ENCODE data around the gene TSPAN9.

DNA sequence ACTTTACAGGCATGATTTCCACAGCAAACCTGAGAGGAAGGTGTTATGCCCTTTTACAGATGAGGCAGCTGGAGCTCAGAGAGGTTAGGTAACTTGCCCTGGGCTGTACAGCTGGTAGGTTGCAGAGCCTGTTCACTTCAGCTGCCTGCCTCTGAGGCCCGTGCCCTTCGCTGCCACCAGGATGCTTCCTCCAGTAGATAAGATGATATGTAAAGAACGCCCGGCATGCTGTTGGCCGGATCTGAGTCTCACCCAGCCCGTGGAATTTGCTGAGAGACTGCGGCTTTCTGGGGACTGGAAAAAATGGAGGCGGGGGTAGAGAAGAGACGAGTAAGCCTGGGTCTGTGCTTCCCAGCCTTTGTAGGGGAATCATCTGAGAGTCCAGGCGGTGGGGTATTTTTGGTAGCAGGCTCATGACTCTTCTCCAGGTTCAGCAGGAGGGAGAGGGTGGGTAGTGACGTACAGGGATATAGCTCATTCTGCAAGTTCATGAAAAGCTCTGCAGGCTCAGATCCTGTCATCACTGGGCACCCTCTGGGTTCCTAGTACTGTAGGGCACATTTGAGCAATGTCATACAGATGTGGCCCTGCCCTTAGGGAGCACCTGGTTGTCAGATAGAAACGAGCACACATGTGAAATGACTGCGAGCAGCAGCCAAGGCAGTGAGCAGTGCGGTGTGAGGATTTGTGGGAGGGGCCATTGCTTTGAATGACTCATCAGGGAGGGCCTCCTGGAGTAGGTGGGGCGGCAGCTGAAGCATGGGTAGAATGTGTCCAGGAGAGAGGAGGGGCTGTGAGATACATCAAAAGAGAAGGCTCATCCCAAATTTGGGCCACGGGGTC, 159.4 kb downstream of the TSPAN9 start:
- TF ChIP-seq, protein P1, sequence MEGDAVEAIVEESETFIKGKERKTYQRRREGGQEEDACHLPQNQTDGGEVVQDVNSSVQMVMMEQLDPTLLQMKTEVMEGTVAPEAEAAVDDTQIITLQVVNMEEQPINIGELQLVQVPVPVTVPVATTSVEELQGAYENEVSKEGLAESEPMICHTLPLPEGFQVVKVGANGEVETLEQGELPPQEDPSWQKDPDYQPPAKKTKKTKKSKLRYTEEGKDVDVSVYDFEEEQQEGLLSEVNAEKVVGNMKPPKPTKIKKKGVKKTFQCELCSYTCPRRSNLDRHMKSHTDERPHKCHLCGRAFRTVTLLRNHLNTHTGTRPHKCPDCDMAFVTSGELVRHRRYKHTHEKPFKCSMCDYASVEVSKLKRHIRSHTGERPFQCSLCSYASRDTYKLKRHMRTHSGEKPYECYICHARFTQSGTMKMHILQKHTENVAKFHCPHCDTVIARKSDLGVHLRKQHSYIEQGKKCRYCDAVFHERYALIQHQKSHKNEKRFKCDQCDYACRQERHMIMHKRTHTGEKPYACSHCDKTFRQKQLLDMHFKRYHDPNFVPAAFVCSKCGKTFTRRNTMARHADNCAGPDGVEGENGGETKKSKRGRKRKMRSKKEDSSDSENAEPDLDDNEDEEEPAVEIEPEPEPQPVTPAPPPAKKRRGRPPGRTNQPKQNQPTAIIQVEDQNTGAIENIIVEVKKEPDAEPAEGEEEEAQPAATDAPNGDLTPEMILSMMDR (IDR thresholded peaks at IDR 0.05) = no peak
- no peak for TF ChIP-seq POLR2AphosphoS5 (IDR thresholded peaks at IDR 0.05)
